GM19328 (cell line): ENCODE measurements around the gene TRAPPC2.
"Not testable (repeated sequence)": the region's sequence is repeated elsewhere in the genome, so short reads cannot be mapped to it uniquely, and the experiment has no call there.

Source experiments
- ATAC-seq: cut with Tn5 transposase; IDR thresholded peaks from one replicate; pipeline ENCODE4 v1.9.1; 2021; ENCODE audit warnings: mild to moderate bottlenecking, moderate library complexity; ENCODE audit not compliant: unreplicated experiment

TRAPPC2 gene

GRCh38 chrX:13673016-13673415, 61.4 kb downstream of the TRAPPC2 start:
- no peak for ATAC-seq

GRCh38 chrX:13670197-13670596, 64.2 kb downstream of the TRAPPC2 start:
- ATAC-seq: no peak

- ATAC-seq: not testable (repeated sequence)
Observed at GRCh38 chrX:13669755-13670154, 64.7 kb downstream of the TRAPPC2 start.

GRCh38 chrX:13669246-13669737, 65.1 kb downstream of the TRAPPC2 start:
- no peak for ATAC-seq

GRCh38 chrX:13667919-13668318, 66.5 kb downstream of the TRAPPC2 start:
- ATAC-seq: no peak

- ATAC-seq: no peak
Observed at GRCh38 chrX:13666836-13667235, 67.6 kb downstream of the TRAPPC2 start.

GRCh38 chrX:13664020-13664419, 70.4 kb downstream of the TRAPPC2 start:
- no peak for ATAC-seq

- ATAC-seq: peak; percentile 60
Observed at GRCh38 chrX:13662355-13662791, 72.0 kb downstream of the TRAPPC2 start.
